Neural progenitor cell (in vitro differentiated cells): ENCODE results near the gene METTL17. TPM values are rescaled to one million over a fixed set of nuclear protein-coding genes. Genes with fewer than 3 reads are reported as not detected.

Experiments used
- DNase-seq: peaks from one replicate; pipeline ENCODE4 v3.0.0-alpha.2; 2016; ENCODE audit warnings: low spot score
- H2AFZ ChIP-seq: fragments of 200-600 bp; sonication (generic); replicated peaks from 2 replicates; pipeline ENCODE4 v1.6.1; 2016; ENCODE audit warnings: antibody characterized with exemption
- H3F3A ChIP-seq: fragments of 200-600 bp; sonication (generic); 2 replicates; pipeline ENCODE4 v1.6.1; 2016; ENCODE audit warnings: antibody characterized with exemption, low read depth
- H3K27ac ChIP-seq: fragments of 200-600 bp; sonication (generic); 2 replicates; pipeline ENCODE4 v1.5.1; 2016; ENCODE audit warnings: mild to moderate bottlenecking
- H3K27me3 ChIP-seq: fragments of 200-600 bp; sonication (generic); 2 replicates; pipeline ENCODE4 v1.6.1; 2016; ENCODE audit warnings: mild to moderate bottlenecking, moderate library complexity
- H3K36me3 ChIP-seq: fragments of 200-600 bp; sonication (generic); 2 replicates; pipeline ENCODE4 v1.5.1; 2016
- H3K4me1 ChIP-seq: fragments of 200-600 bp; sonication (generic); 2 replicates; pipeline ENCODE4 v1.6.1; 2016; ENCODE audit warnings: mixed run types
- H3K4me2 ChIP-seq: fragments of 200-600 bp; sonication (generic); 2 replicates; pipeline ENCODE4 v1.6.1; 2016
- H3K4me3 ChIP-seq: fragments of 200-600 bp; sonication (generic); 2 replicates; pipeline ENCODE4 v1.5.1; 2016
- H3K79me2 ChIP-seq: fragments of 200-600 bp; sonication (generic); 2 replicates; pipeline ENCODE4 v1.6.1; 2016; ENCODE audit warnings: low read depth
- H3K9ac ChIP-seq: fragments of 200-600 bp; sonication (generic); 2 replicates; pipeline ENCODE4 v1.6.1; 2016
- H3K9me3 ChIP-seq: fragments of 200-600 bp; sonication (generic); 2 replicates; pipeline ENCODE4 v1.5.1; 2016; ENCODE audit warnings: low read depth
- H4K20me1 ChIP-seq: fragments of 200-600 bp; sonication (generic); 2 replicates; pipeline ENCODE4 v1.6.1; 2016; ENCODE audit warnings: low read depth
- H3K27ac Mint-ChIP-seq: 3 replicates; pipeline ENCODE4 v1.8.0; 2021; ENCODE audit warnings: mixed read lengths
- H3K27me3 Mint-ChIP-seq: 2 replicates; pipeline ENCODE4 v1.8.0; 2022; ENCODE audit warnings: low read depth, mild to moderate bottlenecking, inconsistent platforms, moderate library complexity, mixed read lengths; ENCODE audit not compliant: insufficient read depth
- H3K36me3 Mint-ChIP-seq: 3 replicates; pipeline ENCODE4 v1.8.0; 2021; ENCODE audit warnings: mixed read lengths
- H3K4me1 Mint-ChIP-seq: 3 replicates; pipeline ENCODE4 v1.8.0; 2021; ENCODE audit warnings: mixed read lengths
- H3K4me3 Mint-ChIP-seq: 3 replicates; pipeline ENCODE4 v1.8.0; 2021; ENCODE audit warnings: mild to moderate bottlenecking, moderate library complexity, mixed read lengths
- H3K9me3 Mint-ChIP-seq: 3 replicates; pipeline ENCODE4 v1.8.0; 2020; ENCODE audit warnings: mixed read lengths
- EZH2 ChIP-seq: fragments of 200-600 bp; sonication (generic); IDR thresholded peaks from 2 replicates; pipeline ENCODE4 v1.6.1; 2017; ENCODE audit warnings: antibody characterized with exemption, mild to moderate bottlenecking, moderate library complexity
- EZH2phosphoT487 ChIP-seq: fragments of 200-600 bp; sonication (generic); IDR thresholded peaks from 2 replicates; pipeline ENCODE4 v1.6.1; 2017; ENCODE audit warnings: antibody characterized with exemption
- total RNA-seq: library from RNA; depleted of rRNA; stranded (reverse); fragments of >200 nt; gene quantifications from 2 replicates; pipeline ENCODE4 v1.2.3, GENCODE V29; 2015; ENCODE audit warnings: low replicate concordance
- TF ChIP-seq, protein P1 (sequence below): fragments of 200-600 bp; sonication (generic); IDR thresholded peaks from 2 replicates; pipeline ENCODE4 v1.5.1; 2017; ENCODE audit warnings: antibody characterized with exemption, mild to moderate bottlenecking

METTL17 gene
- total RNA-seq, 1 donor from 2014 or later, result 126 TPM

- no peak overlapping the region for H3K4me2 ChIP-seq
- no peaks in the 10 kb centered on the region for H4K20me1 ChIP-seq
- DNase-seq, result no peak
- Mint-ChIP-seq H3K36me3 (no peaks in the 10 kb centered on the region), H3K4me1 (peaks cover 17% of the 10 kb centered on the region), H3K4me3 (no peak overlapping the region), H3K27ac (no peak overlapping the region), H3K9me3 (no peaks in the 10 kb centered on the region), H3K27me3 (peaks cover 12% of the 10 kb centered on the region)
- no peak overlapping the region for H3K4me3 ChIP-seq
- no peaks in the 10 kb centered on the region for H3K9me3 ChIP-seq
- no peaks in the 10 kb centered on the region for H3K36me3 ChIP-seq
- no peaks in the 10 kb centered on the region for H3F3A ChIP-seq
- H3K27me3 ChIP-seq, result no peaks in the 10 kb centered on the region
- no peaks in the 10 kb centered on the region for H3K79me2 ChIP-seq
- no peak overlapping the region for H2AFZ ChIP-seq
- no peak overlapping the region for H3K9ac ChIP-seq
- TF ChIP-seq EZH2phosphoT487 (no peak), EZH2 (no peak)
- TF ChIP-seq, protein P1, sequence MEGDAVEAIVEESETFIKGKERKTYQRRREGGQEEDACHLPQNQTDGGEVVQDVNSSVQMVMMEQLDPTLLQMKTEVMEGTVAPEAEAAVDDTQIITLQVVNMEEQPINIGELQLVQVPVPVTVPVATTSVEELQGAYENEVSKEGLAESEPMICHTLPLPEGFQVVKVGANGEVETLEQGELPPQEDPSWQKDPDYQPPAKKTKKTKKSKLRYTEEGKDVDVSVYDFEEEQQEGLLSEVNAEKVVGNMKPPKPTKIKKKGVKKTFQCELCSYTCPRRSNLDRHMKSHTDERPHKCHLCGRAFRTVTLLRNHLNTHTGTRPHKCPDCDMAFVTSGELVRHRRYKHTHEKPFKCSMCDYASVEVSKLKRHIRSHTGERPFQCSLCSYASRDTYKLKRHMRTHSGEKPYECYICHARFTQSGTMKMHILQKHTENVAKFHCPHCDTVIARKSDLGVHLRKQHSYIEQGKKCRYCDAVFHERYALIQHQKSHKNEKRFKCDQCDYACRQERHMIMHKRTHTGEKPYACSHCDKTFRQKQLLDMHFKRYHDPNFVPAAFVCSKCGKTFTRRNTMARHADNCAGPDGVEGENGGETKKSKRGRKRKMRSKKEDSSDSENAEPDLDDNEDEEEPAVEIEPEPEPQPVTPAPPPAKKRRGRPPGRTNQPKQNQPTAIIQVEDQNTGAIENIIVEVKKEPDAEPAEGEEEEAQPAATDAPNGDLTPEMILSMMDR, result no peak
- no peak overlapping the region for H3K27ac ChIP-seq
- H3K4me1 ChIP-seq, result peaks cover 11% of the 10 kb centered on the region
Observed at GRCh38 chr14:21037156-21037555, 47.4 kb downstream of the METTL17 start.

DNA sequence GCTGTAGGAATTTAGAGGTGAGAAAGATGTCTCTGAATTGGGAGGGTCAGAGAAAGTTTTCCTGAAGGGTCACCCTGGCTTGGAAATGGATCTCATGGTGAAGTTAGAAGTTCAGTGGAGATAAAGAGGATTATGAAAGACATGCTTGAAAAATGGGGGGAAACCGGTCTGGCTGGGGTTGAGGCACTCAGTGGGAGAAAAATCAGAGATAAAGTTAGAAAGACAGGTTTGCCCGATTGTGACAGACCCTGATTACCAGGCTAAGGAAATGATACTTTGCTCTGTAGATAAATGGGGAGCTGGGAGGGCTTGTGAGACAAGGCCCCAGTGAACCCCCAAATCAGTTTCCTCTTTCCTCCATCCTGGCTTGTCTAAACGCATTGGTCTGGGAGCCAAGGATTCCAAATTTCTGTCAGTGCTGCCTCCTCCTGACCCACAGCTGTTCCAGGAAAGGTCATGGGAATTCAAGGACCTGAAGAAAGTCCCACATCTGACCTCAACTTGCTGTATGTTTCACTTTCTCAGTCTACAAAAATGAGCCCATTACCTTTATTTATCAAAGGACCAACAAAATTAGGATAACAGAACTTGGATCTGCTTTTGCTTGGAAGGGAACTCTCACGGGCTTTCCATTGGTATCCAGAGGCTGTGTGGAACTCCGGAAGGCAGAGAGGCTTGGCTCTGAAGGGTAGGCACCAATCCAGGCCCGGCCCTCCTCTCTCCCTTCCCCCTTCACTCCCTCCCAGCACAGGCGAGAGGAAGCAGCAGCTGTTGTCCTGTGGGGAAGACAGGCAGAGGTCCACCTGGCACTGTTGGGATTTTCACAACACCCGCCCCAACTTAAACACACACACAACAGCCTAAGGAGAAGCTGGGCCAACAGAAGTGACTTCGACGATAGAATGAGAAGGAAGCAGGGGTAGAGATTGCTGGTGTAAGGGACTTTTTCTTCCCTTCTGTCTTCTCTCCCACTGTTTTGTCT is 49.0 kb downstream of the METTL17 start:
- TF ChIP-seq EZH2phosphoT487 (no peak), EZH2 (no peak)
- TF ChIP-seq, protein P1, result no peak
- no peak for DNase-seq
- peaks cover 11% of the 10 kb centered on the region for H3K4me1 ChIP-seq
- H3K36me3 Mint-ChIP-seq, result no peaks in the 10 kb centered on the region
- H3K9me3 ChIP-seq, result no peaks in the 10 kb centered on the region
- no peaks in the 10 kb centered on the region for H3F3A ChIP-seq
- H2AFZ ChIP-seq, result peak overlapping the region; percentile 46
- H3K27me3 Mint-ChIP-seq, result peaks cover 13% of the 10 kb centered on the region
- H3K36me3 ChIP-seq, result no peaks in the 10 kb centered on the region
- no peak overlapping the region for H3K4me3 ChIP-seq
- peaks cover 17% of the 10 kb centered on the region for H3K4me1 Mint-ChIP-seq
- no peaks in the 10 kb centered on the region for H3K27me3 ChIP-seq
- no peak overlapping the region for H3K4me3 Mint-ChIP-seq
- no peaks in the 10 kb centered on the region for H4K20me1 ChIP-seq
- no peak overlapping the region for H3K27ac Mint-ChIP-seq
- no peaks in the 10 kb centered on the region for H3K79me2 ChIP-seq
- H3K27ac ChIP-seq, result no peak overlapping the region
- peak overlapping the region; percentile 29 for H3K4me2 ChIP-seq
- H3K9me3 Mint-ChIP-seq, result no peaks in the 10 kb centered on the region
- no peak overlapping the region for H3K9ac ChIP-seq

- no peak overlapping the region for H3K4me3 Mint-ChIP-seq
- peaks cover 13% of the 10 kb centered on the region for H3K27me3 Mint-ChIP-seq
- no peak overlapping the region for H3K27ac Mint-ChIP-seq
- Histone ChIP-seq H3K9me3 (no peaks in the 10 kb centered on the region), H3K4me2 (no peak overlapping the region), H3K4me3 (no peak overlapping the region), H3K4me1 (peaks cover 11% of the 10 kb centered on the region), H4K20me1 (no peaks in the 10 kb centered on the region), H3K27ac (no peak overlapping the region), H3F3A (no peaks in the 10 kb centered on the region), H2AFZ (peak overlapping the region; percentile 46), H3K36me3 (no peaks in the 10 kb centered on the region), H3K27me3 (peaks cover 7% of the 10 kb centered on the region), H3K9ac (no peak overlapping the region), H3K79me2 (no peaks in the 10 kb centered on the region)
- TF ChIP-seq, protein P1, result peak; percentile 54
- TF ChIP-seq EZH2phosphoT487 (no peak), EZH2 (no peak)
- peaks cover 17% of the 10 kb centered on the region for H3K4me1 Mint-ChIP-seq
- H3K9me3 Mint-ChIP-seq, result no peaks in the 10 kb centered on the region
- DNase-seq, result peak; percentile 65
- no peaks in the 10 kb centered on the region for H3K36me3 Mint-ChIP-seq
Observed at GRCh38 chr14:21039585-21040369, 50.0 kb downstream of the METTL17 start.
